SH-SY5Y (cell line): ENCODE results near the gene XKR8.

ENCODE experiments used
- GATA2 ChIP-seq: IDR thresholded peaks from 2 replicates; pipeline ENCODE4 v1.6.1; 2011; ENCODE audit warnings: mild to moderate bottlenecking, low read depth, low read length
- GATA3 ChIP-seq: IDR thresholded peaks from 2 replicates; pipeline ENCODE4 v1.6.1; 2011; ENCODE audit warnings: low read depth, mild to moderate bottlenecking, low read length, moderate library complexity

XKR8 gene

DNA sequence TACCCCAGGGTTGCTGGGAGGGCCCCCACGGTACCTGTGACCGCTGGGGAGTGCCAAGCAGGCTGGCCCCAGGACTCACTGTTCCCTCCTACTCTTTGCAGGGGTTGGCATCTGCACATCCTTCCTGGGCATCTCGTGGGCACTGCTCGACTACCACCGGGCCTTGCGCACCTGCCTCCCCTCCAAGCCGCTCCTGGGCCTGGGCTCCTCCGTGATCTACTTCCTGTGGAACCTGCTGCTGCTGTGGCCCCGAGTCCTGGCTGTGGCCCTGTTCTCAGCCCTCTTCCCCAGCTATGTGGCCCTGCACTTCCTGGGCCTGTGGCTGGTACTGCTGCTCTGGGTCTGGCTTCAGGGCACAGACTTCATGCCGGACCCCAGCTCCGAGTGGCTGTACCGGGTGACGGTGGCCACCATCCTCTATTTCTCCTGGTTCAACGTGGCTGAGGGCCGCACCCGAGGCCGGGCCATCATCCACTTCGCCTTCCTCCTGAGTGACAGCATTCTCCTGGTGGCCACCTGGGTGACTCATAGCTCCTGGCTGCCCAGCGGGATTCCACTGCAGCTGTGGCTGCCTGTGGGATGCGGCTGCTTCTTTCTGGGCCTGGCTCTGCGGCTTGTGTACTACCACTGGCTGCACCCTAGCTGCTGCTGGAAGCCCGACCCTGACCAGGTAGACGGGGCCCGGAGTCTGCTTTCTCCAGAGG is 6.8 kb downstream of the XKR8 start:
- TF ChIP-seq GATA3 (no peak), GATA2 (no peak)

DNA sequence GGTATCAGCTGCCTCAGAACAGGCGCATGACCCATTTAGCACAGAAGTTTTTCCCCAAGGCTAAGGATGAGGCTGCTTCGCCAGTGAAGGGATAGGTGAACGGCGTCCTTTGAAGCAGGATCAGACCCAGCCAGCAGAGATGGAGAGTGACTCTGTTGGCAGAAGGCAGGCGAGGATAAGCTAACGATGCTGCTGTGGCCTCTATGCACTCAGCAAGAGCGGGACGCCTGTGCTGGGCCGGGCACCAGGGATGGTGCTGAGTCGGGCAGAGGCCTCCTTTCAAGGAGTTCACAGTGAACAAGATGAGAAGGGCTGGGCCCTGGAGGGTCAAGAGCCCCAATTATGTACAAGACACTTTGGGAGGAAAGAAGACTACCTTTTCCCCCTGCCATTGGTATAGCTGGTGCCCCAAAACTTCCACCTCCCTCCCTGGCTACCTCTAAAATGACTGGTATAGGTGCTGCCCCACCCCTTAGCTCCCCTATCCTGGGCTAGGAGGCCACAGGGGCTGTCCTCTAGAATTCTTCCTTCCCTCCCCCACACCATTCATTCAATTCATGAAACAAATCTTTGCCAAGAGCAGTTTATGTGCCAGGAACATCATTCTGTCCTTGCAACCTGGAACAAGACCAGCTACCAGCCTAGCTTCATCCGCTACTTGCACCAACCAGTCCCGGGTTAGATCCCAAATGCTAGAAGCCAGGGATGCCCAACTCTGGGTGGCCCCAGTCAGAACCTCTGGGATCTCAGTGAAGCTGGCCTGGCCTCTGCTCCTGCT is 7.5 kb downstream of the XKR8 start:
- TF ChIP-seq GATA3: no peak
- TF ChIP-seq GATA2: no peak

DNA sequence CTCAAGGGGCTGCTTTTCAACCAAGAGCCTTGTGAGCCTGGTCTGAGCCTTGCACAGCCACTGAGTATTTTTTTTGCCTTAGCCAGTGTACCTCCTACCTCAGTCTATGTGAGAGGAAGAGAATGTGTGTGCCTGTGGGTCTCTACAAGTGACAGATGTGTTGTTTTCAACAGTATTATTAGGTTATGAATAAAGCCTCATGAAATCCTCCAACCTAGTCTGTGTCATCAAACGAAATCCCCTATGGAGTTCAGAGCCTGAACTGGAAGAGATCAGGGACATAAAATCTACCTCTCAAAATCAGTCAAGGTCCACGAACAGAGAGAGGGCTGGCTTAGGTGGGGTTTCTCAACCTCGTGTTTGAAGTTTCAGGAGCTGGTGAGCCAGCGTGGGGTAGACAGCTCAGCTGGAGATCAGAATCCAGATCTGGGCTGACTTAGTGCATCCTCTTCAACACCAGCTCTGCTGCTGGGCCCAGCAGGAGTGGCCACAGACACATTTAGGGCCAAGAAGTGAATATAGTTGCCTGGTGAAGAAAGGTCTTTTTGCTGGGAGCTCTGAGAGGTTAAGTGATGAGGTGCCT is 8.2 kb downstream of the XKR8 start:
- TF ChIP-seq GATA3 (no peak), GATA2 (no peak)

DNA sequence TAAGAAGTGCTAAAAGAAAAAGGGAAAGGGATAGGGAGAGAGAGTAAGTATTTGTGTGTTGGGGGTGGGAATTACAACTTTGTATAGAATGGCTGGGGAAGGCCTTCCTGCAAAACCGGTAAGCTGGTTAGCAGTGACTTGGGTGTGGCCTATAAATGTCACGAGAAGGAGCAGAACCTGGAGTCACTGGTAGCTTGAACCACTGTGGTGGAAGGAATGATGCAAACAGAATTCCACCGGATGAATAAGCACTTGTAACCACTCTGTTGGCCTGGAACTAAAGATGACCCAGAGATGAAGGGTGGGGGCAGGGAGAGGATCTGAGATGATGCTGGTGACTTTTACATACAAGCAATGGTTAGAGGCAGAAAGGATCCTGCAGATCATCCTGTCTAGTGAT is 8.9 kb downstream of the XKR8 start:
- no peak for TF ChIP-seq GATA2
- TF ChIP-seq GATA3: no peak

DNA sequence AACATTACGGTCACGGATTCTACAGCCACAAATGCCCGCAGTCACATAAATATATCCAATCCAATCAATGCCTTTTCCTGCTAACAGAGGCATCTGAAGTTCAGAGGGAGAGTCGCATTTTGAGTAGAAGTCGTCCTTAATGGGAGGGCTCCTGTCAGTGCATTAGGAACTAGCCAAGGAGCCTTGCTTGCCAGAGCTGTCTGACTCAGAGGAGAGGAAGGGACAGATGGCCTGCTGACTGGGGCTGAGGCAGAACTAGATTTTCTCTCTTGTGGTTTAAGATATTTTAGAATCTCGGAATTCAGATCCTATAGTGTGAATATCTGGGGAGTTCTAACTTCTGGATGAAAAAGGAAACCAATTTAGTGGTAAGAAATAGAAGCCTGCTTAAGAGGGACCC is 10.6 kb downstream of the XKR8 start:
- no peak for TF ChIP-seq GATA3
- no peak for TF ChIP-seq GATA2

DNA sequence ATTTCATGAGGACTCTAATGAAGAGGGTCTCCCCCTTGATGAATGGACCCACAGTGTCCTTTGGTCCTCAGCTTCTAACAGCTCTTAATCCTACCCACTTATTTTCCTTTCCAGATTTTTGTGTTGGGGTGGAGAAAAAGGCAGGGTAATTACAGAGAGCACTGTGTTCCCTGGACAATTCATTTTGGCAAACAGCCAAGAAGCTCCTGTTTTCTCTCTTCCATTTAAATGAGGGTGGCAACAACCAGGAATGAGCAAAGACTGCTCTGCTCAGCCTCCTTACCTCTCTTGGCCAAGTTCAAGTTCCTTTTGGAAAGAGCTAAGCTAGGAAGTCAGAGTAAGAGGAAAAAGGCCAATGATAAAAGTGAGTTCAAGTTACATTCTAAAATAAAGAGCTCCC is 11.9 kb downstream of the XKR8 start:
- TF ChIP-seq GATA3 (no peak), GATA2 (no peak)

DNA sequence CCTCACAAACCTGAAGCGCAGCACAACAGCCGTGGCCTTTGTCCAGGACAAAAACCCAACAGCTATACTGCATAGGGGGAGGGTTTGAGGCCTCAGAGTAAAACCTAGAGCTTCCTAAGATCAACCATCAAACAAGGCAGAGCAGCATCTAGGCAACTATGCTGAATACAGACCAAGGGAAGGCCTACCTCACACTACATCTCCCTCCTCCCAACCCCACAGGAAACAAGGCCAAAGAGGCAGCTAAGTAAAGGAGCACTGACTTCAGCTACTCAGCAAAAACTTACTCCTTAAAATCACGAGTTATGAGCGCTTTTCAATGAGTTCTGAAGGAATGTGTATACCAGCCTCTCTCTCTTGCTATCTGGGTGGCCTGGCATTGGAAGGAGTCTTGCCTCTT is 12.4 kb downstream of the XKR8 start:
- TF ChIP-seq GATA3 (no peak), GATA2 (no peak)

DNA sequence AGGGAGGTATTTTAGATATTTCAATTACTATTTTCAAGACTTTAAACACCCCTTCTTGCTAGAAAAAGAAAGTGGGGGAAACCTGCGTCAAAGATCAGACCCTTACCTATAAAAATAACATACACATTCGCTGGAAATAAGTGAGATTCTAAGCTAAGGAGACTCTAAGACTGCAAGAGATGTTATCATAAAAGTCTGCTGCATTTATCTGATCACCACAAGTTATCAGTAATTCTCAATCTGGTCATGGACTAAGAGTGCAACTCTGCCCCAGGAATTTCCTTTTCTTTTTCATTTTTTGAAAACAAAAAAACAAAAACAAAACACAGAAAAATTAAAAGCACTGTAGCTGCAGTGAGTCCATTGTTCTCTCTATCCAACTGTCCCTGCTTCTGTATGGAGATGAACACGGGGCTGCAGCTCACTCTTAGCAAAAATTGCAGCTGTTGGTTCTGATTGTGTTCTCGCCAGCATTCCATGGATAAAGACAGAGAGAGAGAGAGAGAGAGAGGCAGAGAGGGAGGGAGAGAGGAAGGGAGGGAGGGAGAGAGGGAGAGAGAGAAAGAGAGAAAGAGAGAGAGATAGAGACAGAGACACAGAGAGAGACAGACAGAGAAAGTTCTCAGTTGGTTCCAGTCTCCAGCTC is 14.1 kb downstream of the XKR8 start:
- no peak for TF ChIP-seq GATA3
- no peak for TF ChIP-seq GATA2

DNA sequence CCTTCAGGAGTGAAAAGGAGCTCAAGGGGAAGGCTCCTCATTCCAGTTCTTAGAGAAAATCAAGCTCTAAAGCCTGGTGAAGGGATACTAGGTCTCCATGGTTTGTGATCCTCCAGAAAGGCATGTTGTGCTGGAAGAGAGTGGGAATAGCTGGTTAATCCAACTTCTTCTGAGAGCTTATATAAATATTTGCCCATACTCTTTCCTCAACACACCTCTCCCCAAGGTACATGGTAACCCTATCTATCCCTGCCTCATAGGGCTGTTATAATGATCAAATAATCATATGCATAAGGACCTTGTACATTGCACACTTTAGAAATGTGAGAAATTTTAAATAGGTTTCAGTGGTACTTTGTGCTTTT is 14.6 kb downstream of the XKR8 start:
- TF ChIP-seq GATA3: no peak
- no peak for TF ChIP-seq GATA2

DNA sequence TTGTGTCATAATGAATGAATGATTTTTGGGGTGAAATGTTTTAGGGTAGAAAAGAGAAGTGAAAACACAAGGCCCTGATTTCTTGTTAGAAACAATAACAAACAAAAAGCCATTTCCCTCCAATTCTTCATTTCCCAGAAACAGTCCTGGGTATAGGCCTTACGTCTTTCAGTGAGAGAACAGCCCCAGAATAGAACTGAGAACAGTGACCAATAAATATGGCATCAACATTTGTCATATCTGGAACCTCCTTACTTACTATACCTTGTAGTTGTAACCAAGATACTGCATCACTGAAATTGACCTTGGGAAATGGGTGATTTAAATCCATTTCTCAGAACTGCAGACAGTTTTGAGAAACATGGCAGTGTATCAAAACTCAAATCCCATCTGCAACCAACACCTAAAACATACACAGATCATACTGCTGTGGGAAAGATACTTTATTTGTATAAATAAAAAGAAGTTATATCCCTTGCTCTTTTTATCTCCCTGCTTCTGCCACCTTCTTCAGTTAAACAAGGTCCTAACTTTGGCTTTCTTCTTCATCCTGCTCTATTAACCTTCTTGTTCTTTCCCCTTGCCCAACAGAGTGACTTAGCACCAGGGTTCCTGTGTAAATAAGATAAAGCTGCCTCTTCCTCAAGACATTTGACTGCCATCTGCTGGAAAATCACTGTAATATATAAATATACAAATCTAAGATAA is 19.5 kb downstream of the XKR8 start:
- TF ChIP-seq GATA3 (no peak), GATA2 (no peak)

DNA sequence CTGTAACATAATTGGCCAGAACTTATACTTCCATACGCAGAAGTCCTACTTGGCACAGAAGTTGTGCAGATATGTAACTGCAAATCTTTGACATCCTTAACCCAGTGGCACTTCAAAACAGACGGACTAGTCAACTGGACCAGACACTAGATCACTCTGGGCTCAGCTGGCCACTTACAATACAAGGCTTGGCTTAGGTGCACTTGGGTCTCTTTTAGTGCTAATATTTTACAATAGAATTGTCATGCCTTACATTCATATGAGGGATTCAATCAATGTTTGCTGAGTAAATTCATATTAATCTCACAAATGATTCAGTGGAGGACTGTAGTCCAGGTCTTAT is 20.1 kb downstream of the XKR8 start:
- no peak for TF ChIP-seq GATA3

DNA sequence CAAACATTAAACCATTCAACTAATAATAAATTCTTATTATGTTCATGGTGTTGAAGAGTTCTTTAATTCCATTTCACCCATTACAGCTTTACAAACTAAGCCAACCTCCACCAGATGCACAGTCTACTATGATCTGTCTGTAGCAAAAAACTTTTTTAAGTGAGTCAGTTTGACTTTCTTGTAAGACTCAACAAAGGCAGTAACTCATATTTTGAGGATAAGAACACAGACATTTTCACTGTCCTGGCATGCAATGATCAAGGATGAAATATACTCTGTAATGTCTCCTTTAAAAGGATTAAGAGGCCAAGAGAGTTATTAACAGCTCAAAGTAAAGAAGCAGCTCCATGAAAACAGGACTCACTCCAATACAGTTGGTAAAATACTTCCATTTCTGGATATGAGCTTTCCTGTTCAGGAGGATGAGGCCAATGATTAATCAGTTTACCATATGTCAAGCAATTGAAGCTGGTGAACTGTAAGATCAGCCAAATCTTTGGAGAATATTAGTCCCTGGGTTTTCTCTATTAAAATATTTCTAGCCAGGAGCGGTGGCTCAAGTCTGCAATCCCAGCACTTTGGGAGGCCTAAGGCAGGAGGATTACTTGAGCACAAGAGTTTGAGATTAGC is 20.6 kb downstream of the XKR8 start:
- TF ChIP-seq GATA3: no peak
- no peak for TF ChIP-seq GATA2

DNA sequence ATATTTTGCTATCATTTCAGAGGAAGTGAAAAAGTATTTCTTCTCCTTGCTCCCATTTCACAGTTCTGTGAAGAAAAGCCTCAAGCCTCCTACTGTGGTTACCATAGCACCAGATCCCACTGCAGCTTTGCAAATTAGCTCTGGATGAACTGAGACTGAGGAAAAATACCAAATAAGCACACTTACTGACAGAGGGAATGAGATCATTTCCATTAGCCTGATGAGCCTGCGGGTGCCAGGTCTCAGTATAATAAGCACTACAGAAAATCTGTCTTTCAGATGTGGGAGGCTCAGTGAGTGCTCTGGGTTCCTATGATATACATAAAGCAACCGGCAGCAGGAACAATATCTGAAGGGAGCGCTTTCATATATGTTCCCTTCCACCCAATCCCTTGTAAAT is 21.4 kb downstream of the XKR8 start:
- TF ChIP-seq GATA2 (no peak), GATA3 (no peak)
